Right kidney (tissue), 9 donors: ENCODE measurements around the gene TTC16.

Experiments
- DNase-seq: peaks from one replicate; pipeline ENCODE4 v3.0.0-alpha.2; 2016
- long read RNA-seq, 8 donors: transcript quantifications; one replicate each; lab custom pipeline, GENCODE V29; 2026

TTC16 gene
- long read RNA-seq, donor 1, result 0 reads
- long read RNA-seq, donor 2, result 0 reads
- long read RNA-seq, donor 3, result 0 reads
- long read RNA-seq, donor 4, result 0 reads
- long read RNA-seq, donor 5, result 0 reads
- long read RNA-seq, donor 6, result 0 reads
- long read RNA-seq, donor 7, result 0 reads
- long read RNA-seq, donor 8, partial matches to known transcripts, result 0 of 10 reads
- long read RNA-seq, donor 8, other reads (novel, unspliced or antisense), result 10 of 10 reads

- peak; percentile 97 for DNase-seq
Measured at GRCh38 chr9:127715470-127716337, at the start of gene TTC16, which contains the start of gene PTRH1. Gene TTC16 (plus strand): TSS chr9:127716079. CDS start chr9:127716146, 67 bp downstream. Gene PTRH1 (minus strand): TSS chr9:127715663. CDS start chr9:127715639, 24 bp downstream.

- no peak for DNase-seq
Measured at GRCh38 chr9:127667127-127667844, 48.6 kb upstream of the TTC16 start.

GRCh38 chr9:127667906-127668305, 48.0 kb upstream of the TTC16 start:
- DNase-seq, result no peak

GRCh38 chr9:127673234-127673633, 42.6 kb upstream of the TTC16 start:
- no peak for DNase-seq

- DNase-seq, result no peak
Measured at GRCh38 chr9:127676638-127677037, 39.2 kb upstream of the TTC16 start.

- DNase-seq, result no peak
Measured at GRCh38 chr9:127679506-127679905, 36.4 kb upstream of the TTC16 start.

- DNase-seq, result no peak
Measured at GRCh38 chr9:127680226-127680625, 35.7 kb upstream of the TTC16 start.

- no peak for DNase-seq
Measured at GRCh38 chr9:127680846-127681245, 35.0 kb upstream of the TTC16 start.

- no peak for DNase-seq
Measured at GRCh38 chr9:127682351-127683136, 33.3 kb upstream of the TTC16 start.

GRCh38 chr9:127683723-127684122, 32.2 kb upstream of the TTC16 start:
- no peak for DNase-seq

GRCh38 chr9:127684576-127684975, 31.3 kb upstream of the TTC16 start:
- DNase-seq, result no peak

- no peak for DNase-seq
Measured at GRCh38 chr9:127686461-127687393, 29.2 kb upstream of the TTC16 start.

- DNase-seq, result no peak
Measured at GRCh38 chr9:127689329-127690000, 26.4 kb upstream of the TTC16 start.

GRCh38 chr9:127690735-127691134, 25.1 kb upstream of the TTC16 start:
- no peak for DNase-seq

GRCh38 chr9:127692071-127692470, 23.8 kb upstream of the TTC16 start:
- DNase-seq, result no peak

GRCh38 chr9:127693143-127693542, 22.7 kb upstream of the TTC16 start:
- no peak for DNase-seq

- DNase-seq, result no peak
Measured at GRCh38 chr9:127693697-127694096, 22.2 kb upstream of the TTC16 start.

GRCh38 chr9:127694890-127695720, 20.8 kb upstream of the TTC16 start:
- DNase-seq, result no peak

GRCh38 chr9:127697575-127697974, 18.3 kb upstream of the TTC16 start:
- DNase-seq, result no peak
